GM23338 (cell line): ENCODE data around the gene UST. TPM values are rescaled to one million over a fixed set of nuclear protein-coding genes. Genes with fewer than 3 reads are reported as not detected.
A peak's percentile ranks its signal among the peaks of the same experiment; 100 is the strongest.

Experiments used
- ATAC-seq: fragments of 200-7000 bp; cut with Tn5 transposase; 3 replicates; pipeline ENCODE4 v1.9.1; 2020
- DNase-seq: peaks from one replicate; pipeline ENCODE4 v3.0.0-alpha.2; 2015; ENCODE audit warnings: low spot score
- H2AFZ ChIP-seq: fragments of 200-600 bp; sonication (generic); 2 replicates; pipeline ENCODE4 v1.8.0; 2016; ENCODE audit warnings: antibody characterized with exemption, mild to moderate bottlenecking, moderate library complexity
- H3F3A ChIP-seq: fragments of 200-600 bp; sonication (generic); replicated peaks from 2 replicates; pipeline ENCODE4 v1.8.0; 2017; ENCODE audit warnings: antibody characterized with exemption, mixed run types, low read depth
- H3K27ac ChIP-seq: fragments of 200-600 bp; sonication (generic); 2 replicates; pipeline ENCODE4 v1.6.1; 2016; ENCODE audit warnings: low read depth
- H3K27me3 ChIP-seq: fragments of 200-600 bp; sonication (generic); 2 replicates; pipeline ENCODE4 v1.8.0; 2016; ENCODE audit warnings: mild to moderate bottlenecking, mixed run types, moderate library complexity; ENCODE audit not compliant: insufficient read depth
- H3K36me3 ChIP-seq: fragments of 200-600 bp; sonication (generic); 2 replicates; pipeline ENCODE4 v1.8.0; 2016; ENCODE audit warnings: mild to moderate bottlenecking; ENCODE audit not compliant: insufficient read depth
- H3K4me1 ChIP-seq: fragments of 200-600 bp; sonication (generic); 2 replicates; pipeline ENCODE4 v1.8.0; 2016; ENCODE audit warnings: mild to moderate bottlenecking, moderate library complexity; ENCODE audit not compliant: insufficient read depth
- H3K4me2 ChIP-seq: fragments of 200-600 bp; sonication (generic); 2 replicates; pipeline ENCODE4 v1.7.1; 2017; ENCODE audit warnings: mixed run types
- H3K4me3 ChIP-seq: fragments of 200-600 bp; sonication (generic); 2 replicates; pipeline ENCODE4 v1.6.1; 2016; ENCODE audit warnings: mixed run types
- H3K79me2 ChIP-seq: fragments of 200-600 bp; sonication (generic); replicated peaks from 2 replicates; pipeline ENCODE4 v1.8.0; 2017; ENCODE audit warnings: mild to moderate bottlenecking; ENCODE audit not compliant: insufficient read depth
- H3K9me2 ChIP-seq: fragments of 200-600 bp; sonication (generic); 2 replicates; pipeline ENCODE4 v1.8.0; 2017; ENCODE audit not compliant: insufficient read depth
- H4K20me1 ChIP-seq: fragments of 200-600 bp; sonication (generic); replicated peaks from 2 replicates; pipeline ENCODE4 v1.8.0; 2017; ENCODE audit warnings: mild to moderate bottlenecking; ENCODE audit not compliant: insufficient read depth
- H3K27ac Mint-ChIP-seq: 2 replicates; pipeline ENCODE4 v1.8.0; 2020; ENCODE audit warnings: inconsistent platforms, mild to moderate bottlenecking, moderate library complexity, mixed read lengths
- H3K27me3 Mint-ChIP-seq: 3 replicates; pipeline ENCODE4 v1.8.0; 2022; ENCODE audit warnings: low read depth, mild to moderate bottlenecking, moderate library complexity, mixed read lengths, inconsistent platforms; ENCODE audit not compliant: insufficient read depth, poor library complexity
- H3K36me3 Mint-ChIP-seq: 3 replicates; pipeline ENCODE4 v1.8.0; 2021; ENCODE audit warnings: low read depth, mild to moderate bottlenecking, inconsistent platforms, moderate library complexity, mixed read lengths
- H3K4me1 Mint-ChIP-seq: 3 replicates; pipeline ENCODE4 v1.8.0; 2020; ENCODE audit warnings: mild to moderate bottlenecking, inconsistent platforms, mixed read lengths
- H3K4me3 Mint-ChIP-seq: 3 replicates; pipeline ENCODE4 v1.8.0; 2021; ENCODE audit warnings: moderate library complexity, mild to moderate bottlenecking, inconsistent platforms, mixed read lengths
- H3K9me3 Mint-ChIP-seq: 3 replicates; pipeline ENCODE4 v1.8.0; 2020; ENCODE audit warnings: moderate library complexity, mild to moderate bottlenecking, inconsistent platforms, mixed read lengths
- CREB1 ChIP-seq: fragments of 250-450 bp; sonication (Bioruptor Pico); IDR thresholded peaks from 2 replicates; pipeline ENCODE4 v1.5.0; 2020; ENCODE audit warnings: low read depth, mild to moderate bottlenecking, moderate library complexity
- EZH2 ChIP-seq: fragments of 200-600 bp; sonication (generic); IDR thresholded peaks from one replicate; pipeline ENCODE4 v1.8.0; 2017; ENCODE audit warnings: antibody characterized with exemption, mild to moderate bottlenecking, low read depth; ENCODE audit not compliant: unreplicated experiment
- EZH2phosphoT487 ChIP-seq: fragments of 200-600 bp; sonication (generic); IDR thresholded peaks from one replicate; pipeline ENCODE4 v1.8.1; 2018; ENCODE audit warnings: antibody characterized with exemption; ENCODE audit not compliant: unreplicated experiment
- JUNB ChIP-seq: IDR thresholded peaks from one replicate; pipeline ENCODE4 v1.6.1; 2016; ENCODE audit warnings: antibody characterized with exemption; ENCODE audit not compliant: unreplicated experiment
- NANOG ChIP-seq: IDR thresholded peaks from 2 replicates; pipeline ENCODE4 v1.6.1; 2016; ENCODE audit warnings: antibody characterized with exemption, borderline replicate concordance
- POLR2AphosphoS5 ChIP-seq: IDR thresholded peaks from 2 replicates; pipeline ENCODE4 v1.6.1; 2016; ENCODE audit warnings: antibody characterized with exemption, low read depth
- ZNF114 ChIP-seq: fragments of 250-450 bp; sonication (Bioruptor Pico); IDR thresholded peaks from 2 replicates; pipeline ENCODE4 v1.5.0; 2020; ENCODE audit warnings: mild to moderate bottlenecking, moderate library complexity
- polyA plus RNA-seq: library from polyadenylated mRNA; unstranded; fragments of >200 nt; fragmentation: Nextera tagmentation; extraction: Ambion mirVana; gene quantifications from 2 replicates; pipeline ENCODE4 v1.2.1, GENCODE V29; 2016
- total RNA-seq: library from RNA; depleted of rRNA; stranded (reverse); fragments of >200 nt; shearing (Covaris generic); gene quantifications from 2 replicates; pipeline ENCODE4 v1.2.3, GENCODE V29; 2014
- TF ChIP-seq, protein P1 (sequence below): IDR thresholded peaks from 2 replicates; pipeline ENCODE4 v1.6.1; 2016; ENCODE audit warnings: antibody characterized with exemption
- TF ChIP-seq, protein P2 (sequence below): fragments of 250-450 bp; sonication (Bioruptor Pico); IDR thresholded peaks from 2 replicates; pipeline ENCODE4 v1.5.0; 2020; ENCODE audit warnings: mild to moderate bottlenecking, moderate library complexity
- TF ChIP-seq, protein P3 (sequence below): IDR thresholded peaks from one replicate; pipeline ENCODE4 v1.6.1; 2018; ENCODE audit warnings: antibody characterized with exemption; ENCODE audit not compliant: unreplicated experiment

UST gene
- total and polyA plus RNA-seq, 2 experiments from 2014 or later = 12.6 to 33.0 TPM

DNA sequence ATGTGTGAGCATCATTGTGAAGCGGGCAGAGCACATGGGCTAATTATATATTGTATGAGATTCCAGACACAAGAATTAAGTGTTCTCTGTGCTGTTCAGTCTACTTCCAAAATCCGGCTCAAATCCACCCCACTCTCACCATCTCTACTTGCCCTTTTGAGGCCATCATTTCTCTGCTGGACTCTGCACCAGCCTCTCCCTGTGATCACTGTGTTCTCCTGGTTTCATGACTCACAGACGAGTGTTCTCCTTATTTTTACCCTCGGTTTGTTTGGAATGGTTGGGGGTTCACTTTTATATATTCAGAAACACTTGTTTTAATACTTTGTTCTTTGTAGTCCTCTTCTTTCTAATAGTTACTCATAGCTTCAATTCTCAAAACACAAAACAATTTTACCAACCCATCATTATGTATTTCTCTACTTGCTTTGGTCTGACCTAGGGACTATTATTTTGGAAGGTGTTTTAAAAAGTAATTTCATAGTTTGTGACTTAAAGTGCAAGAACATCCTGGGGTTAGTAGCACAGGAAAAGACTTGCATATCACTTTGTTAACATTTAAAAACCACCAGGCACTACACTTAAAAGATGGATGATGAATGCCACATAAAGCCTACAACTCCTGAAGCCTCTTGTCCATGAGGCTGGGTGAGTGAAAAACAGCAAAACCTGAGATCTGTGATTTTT lies 82.7 kb downstream of the UST start (continued):
- TF ChIP-seq, protein P1, sequence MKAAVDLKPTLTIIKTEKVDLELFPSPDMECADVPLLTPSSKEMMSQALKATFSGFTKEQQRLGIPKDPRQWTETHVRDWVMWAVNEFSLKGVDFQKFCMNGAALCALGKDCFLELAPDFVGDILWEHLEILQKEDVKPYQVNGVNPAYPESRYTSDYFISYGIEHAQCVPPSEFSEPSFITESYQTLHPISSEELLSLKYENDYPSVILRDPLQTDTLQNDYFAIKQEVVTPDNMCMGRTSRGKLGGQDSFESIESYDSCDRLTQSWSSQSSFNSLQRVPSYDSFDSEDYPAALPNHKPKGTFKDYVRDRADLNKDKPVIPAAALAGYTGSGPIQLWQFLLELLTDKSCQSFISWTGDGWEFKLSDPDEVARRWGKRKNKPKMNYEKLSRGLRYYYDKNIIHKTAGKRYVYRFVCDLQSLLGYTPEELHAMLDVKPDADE = no peak
- TF ChIP-seq NANOG = no peak

DNA sequence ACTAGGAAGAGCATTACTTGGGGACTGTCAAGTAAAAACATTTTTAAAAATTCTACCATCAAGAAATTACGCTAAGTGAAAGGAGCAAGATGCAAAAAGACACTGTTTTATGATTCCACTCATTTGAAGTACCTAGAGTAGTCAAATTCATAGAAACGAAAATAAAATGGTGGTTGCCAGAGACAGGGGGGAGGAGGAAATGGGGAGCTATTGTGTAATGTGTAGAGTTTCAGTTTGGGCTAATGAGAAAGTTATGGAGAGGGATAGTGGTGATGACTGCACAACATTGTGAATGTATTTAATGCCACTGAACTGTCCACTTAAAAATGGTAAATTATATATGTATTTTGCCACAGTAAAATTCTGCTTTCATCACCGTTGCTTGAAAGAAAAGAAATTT lies 83.8 kb downstream of the UST start:
- Histone ChIP-seq H3K4me2 (0 out of 2 replicates have a peak overlapping the region, but pooled peaks have one; percentile 19), H3K79me2 (peaks cover 100% of the 10 kb centered on the region), H4K20me1 (peaks cover 6% of the 10 kb centered on the region; the same call in 1 of the 2 replicates), H3K9me2 (no peaks in the 10 kb centered on the region), H3K36me3 (no peaks in the 10 kb centered on the region), H3K4me3 (no peak overlapping the region), H3K27me3 (no peaks in the 10 kb centered on the region), H2AFZ (no peak overlapping the region), H3F3A (no peaks in the 10 kb centered on the region), H3K4me1 (peaks cover 37% of the 10 kb centered on the region), H3K27ac (no peak overlapping the region)
- no peak for DNase-seq
- Mint-ChIP-seq H3K4me1 (peaks cover 50% of the 10 kb centered on the region), H3K9me3 (no peaks in the 10 kb centered on the region), H3K27me3 (peaks cover 5% of the 10 kb centered on the region), H3K36me3 (peaks cover 9% of the 10 kb centered on the region; the same call in 2 of the 3 replicates), H3K27ac (no peak overlapping the region), H3K4me3 (no peak overlapping the region; the same call in 2 of the 3 replicates)
- no peak for ATAC-seq
- TF ChIP-seq EZH2phosphoT487 = no peak
- TF ChIP-seq JUNB = no peak
- TF ChIP-seq, protein P1 = no peak
- TF ChIP-seq POLR2AphosphoS5 = no peak
- no peak for TF ChIP-seq EZH2
- no peak for TF ChIP-seq CREB1
- TF ChIP-seq ZNF114 (CRISPR knock-in tag) = no peak
- TF ChIP-seq, protein P2, sequence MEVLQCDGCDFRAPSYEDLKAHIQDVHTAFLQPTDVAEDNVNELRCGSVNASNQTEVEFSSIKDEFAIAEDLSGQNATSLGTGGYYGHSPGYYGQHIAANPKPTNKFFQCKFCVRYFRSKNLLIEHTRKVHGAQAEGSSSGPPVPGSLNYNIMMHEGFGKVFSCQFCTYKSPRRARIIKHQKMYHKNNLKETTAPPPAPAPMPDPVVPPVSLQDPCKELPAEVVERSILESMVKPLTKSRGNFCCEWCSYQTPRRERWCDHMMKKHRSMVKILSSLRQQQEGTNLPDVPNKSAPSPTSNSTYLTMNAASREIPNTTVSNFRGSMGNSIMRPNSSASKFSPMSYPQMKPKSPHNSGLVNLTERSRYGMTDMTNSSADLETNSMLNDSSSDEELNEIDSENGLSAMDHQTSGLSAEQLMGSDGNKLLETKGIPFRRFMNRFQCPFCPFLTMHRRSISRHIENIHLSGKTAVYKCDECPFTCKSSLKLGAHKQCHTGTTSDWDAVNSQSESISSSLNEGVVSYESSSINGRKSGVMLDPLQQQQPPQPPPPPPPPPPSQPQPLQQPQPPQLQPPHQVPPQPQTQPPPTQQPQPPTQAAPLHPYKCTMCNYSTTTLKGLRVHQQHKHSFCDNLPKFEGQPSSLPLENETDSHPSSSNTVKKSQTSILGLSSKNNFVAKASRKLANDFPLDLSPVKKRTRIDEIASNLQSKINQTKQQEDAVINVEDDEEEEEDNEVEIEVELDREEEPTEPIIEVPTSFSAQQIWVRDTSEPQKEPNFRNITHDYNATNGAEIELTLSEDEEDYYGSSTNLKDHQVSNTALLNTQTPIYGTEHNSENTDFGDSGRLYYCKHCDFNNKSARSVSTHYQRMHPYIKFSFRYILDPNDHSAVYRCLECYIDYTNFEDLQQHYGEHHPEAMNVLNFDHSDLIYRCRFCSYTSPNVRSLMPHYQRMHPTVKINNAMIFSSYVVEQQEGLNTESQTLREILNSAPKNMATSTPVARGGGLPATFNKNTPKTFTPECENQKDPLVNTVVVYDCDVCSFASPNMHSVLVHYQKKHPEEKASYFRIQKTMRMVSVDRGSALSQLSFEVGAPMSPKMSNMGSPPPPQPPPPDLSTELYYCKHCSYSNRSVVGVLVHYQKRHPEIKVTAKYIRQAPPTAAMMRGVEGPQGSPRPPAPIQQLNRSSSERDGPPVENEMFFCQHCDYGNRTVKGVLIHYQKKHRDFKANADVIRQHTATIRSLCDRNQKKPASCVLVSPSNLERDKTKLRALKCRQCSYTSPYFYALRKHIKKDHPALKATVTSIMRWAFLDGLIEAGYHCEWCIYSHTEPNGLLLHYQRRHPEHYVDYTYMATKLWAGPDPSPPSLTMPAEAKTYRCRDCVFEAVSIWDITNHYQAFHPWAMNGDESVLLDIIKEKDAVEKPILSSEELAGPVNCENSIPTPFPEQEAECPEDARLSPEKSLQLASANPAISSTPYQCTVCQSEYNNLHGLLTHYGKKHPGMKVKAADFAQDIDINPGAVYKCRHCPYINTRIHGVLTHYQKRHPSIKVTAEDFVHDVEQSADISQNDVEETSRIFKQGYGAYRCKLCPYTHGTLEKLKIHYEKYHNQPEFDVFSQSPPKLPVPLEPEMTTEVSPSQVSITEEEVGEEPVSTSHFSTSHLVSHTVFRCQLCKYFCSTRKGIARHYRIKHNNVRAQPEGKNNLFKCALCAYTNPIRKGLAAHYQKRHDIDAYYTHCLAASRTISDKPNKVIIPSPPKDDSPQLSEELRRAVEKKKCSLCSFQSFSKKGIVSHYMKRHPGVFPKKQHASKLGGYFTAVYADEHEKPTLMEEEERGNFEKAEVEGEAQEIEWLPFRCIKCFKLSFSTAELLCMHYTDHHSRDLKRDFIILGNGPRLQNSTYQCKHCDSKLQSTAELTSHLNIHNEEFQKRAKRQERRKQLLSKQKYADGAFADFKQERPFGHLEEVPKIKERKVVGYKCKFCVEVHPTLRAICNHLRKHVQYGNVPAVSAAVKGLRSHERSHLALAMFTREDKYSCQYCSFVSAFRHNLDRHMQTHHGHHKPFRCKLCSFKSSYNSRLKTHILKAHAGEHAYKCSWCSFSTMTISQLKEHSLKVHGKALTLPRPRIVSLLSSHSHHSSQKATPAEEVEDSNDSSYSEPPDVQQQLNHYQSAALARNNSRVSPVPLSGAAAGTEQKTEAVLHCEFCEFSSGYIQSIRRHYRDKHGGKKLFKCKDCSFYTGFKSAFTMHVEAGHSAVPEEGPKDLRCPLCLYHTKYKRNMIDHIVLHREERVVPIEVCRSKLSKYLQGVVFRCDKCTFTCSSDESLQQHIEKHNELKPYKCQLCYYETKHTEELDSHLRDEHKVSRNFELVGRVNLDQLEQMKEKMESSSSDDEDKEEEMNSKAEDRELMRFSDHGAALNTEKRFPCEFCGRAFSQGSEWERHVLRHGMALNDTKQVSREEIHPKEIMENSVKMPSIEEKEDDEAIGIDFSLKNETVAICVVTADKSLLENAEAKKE (CRISPR knock-in tag) = no peak
- TF ChIP-seq, protein P3, sequence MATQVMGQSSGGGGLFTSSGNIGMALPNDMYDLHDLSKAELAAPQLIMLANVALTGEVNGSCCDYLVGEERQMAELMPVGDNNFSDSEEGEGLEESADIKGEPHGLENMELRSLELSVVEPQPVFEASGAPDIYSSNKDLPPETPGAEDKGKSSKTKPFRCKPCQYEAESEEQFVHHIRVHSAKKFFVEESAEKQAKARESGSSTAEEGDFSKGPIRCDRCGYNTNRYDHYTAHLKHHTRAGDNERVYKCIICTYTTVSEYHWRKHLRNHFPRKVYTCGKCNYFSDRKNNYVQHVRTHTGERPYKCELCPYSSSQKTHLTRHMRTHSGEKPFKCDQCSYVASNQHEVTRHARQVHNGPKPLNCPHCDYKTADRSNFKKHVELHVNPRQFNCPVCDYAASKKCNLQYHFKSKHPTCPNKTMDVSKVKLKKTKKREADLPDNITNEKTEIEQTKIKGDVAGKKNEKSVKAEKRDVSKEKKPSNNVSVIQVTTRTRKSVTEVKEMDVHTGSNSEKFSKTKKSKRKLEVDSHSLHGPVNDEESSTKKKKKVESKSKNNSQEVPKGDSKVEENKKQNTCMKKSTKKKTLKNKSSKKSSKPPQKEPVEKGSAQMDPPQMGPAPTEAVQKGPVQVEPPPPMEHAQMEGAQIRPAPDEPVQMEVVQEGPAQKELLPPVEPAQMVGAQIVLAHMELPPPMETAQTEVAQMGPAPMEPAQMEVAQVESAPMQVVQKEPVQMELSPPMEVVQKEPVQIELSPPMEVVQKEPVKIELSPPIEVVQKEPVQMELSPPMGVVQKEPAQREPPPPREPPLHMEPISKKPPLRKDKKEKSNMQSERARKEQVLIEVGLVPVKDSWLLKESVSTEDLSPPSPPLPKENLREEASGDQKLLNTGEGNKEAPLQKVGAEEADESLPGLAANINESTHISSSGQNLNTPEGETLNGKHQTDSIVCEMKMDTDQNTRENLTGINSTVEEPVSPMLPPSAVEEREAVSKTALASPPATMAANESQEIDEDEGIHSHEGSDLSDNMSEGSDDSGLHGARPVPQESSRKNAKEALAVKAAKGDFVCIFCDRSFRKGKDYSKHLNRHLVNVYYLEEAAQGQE = no peak
